Omental fat pad (tissue), 4 donors: Measurements from ENCODE around the gene TRIM51G. TPM values are rescaled to one million over a fixed set of nuclear protein-coding genes. Genes with fewer than 3 reads are reported as not detected.
"Not testable (repeated sequence)": the region's sequence is repeated elsewhere in the genome, so short reads cannot be mapped to it uniquely, and the experiment has no call there.

ENCODE experiments used
- ATAC-seq: fragments of 150-250 bp; one replicate; pipeline ENCODE4 v1.9.1; 2016; ENCODE audit warnings: mild to moderate bottlenecking, moderate library complexity; ENCODE audit not compliant: low FRiP score
- DNase-seq: peaks from one replicate; pipeline ENCODE4 v3.0.0-alpha.2; 2019; ENCODE audit warnings: low spot score
- total RNA-seq, 4 donors: library from RNA; depleted of rRNA; stranded (reverse); fragments of >200 nt; gene quantifications; one replicate each; pipeline ENCODE4 v1.1.0, GENCODE V29; 2016

The TRIM51G gene
- total RNA-seq: not detected

GRCh38 chr11:48983785-48984184 is at the start of gene TRIM51G:
TRIM51G (minus strand) TSS chr11:48983885; CDS start chr11:48981695, 2,190 bp downstream.
- not testable (repeated sequence) for ATAC-seq, DNase-seq

- not testable (repeated sequence) for ATAC-seq, DNase-seq
These were observed 44.8 kb upstream of the TRIM51G start, which contains the start of gene TRIM49B for GRCh38 chr11:49028523-49028922. TRIM49B (plus strand) TSS chr11:49028823; CDS start chr11:49031600, 2,777 bp downstream.

GRCh38 chr11:48968592-48968991 is 15.1 kb downstream of the TRIM51G start:
- not testable (repeated sequence) for ATAC-seq

GRCh38 chr11:48955315-48956049 is 28.2 kb downstream of the TRIM51G start:
- not testable (repeated sequence) for DNase-seq, ATAC-seq

More at GRCh38 chr11:48968592-48968991, 15.1 kb downstream of the TRIM51G start:
- not testable (repeated sequence) for DNase-seq

- ATAC-seq, DNase-seq: not testable (repeated sequence)
These were observed 37.9 kb downstream of the TRIM51G start for GRCh38 chr11:48945796-48946195.

Other genes with a start within 250 kb of the TRIM51G start
- not detected for gene TRIM49B, start 44.9 kb upstream of the TRIM51G start, total RNA-seq
- gene TRIM64C, start 75.2 kb upstream of the TRIM51G start, total RNA-seq: not detected
- gene FOLH1, start 224.7 kb upstream of the TRIM51G start, total RNA-seq: 10 to 100 TPM in 1 of 4 donors, 1 to 10 TPM in 2, under 1 TPM in 1; 0.94 to 11.8 (median 3.2) TPM